Lower leg skin (tissue), 4 donors: ENCODE measurements around the gene KLHL6. TPM values are rescaled to one million over a fixed set of nuclear protein-coding genes. Genes with fewer than 3 reads are reported as not detected.

ENCODE experiments used
- DNase-seq, 2 donors: peaks; one replicate each; pipeline ENCODE4 v3.0.0-alpha.2; 2019; ENCODE audit warnings: low spot score in 2 of 2
- H3K4me3 ChIP-seq: fragments of 200-600 bp; sonication (generic); 2 replicates; pipeline ENCODE4 v1.5.1; 2017; ENCODE audit warnings: mild to moderate bottlenecking, low read depth; ENCODE audit not compliant: poor library complexity, severe bottlenecking
- POLR2A ChIP-seq, 2 donors: fragments of 450-650 bp; IDR thresholded peaks; one replicate each; pipeline ENCODE4 v1.6.1; 2016 to 2017; ENCODE audit warnings: antibody characterized with exemption in 2 of 2, mild to moderate bottlenecking in 1 of 2, moderate library complexity in 1 of 2
- WGBS, 2 donors: methylation state at CpG; one replicate each; pipeline ENCODE4 v1.1.5; 2018; 5-methylcytosine and 5-hydroxymethylcytosine counted together
- intact Hi-C: fragments of 100-400 bp; cut with DNase I; formaldehyde crosslinking; loops from one replicate; pipeline ENCODE4 v1.15.0; 2023; ENCODE audit warnings: low total_unique reads
- total RNA-seq, 4 donors: library from RNA; depleted of rRNA; stranded (reverse); fragments of >200 nt; gene quantifications; one replicate each; pipeline ENCODE4 v1.1.0, GENCODE V29; 2016
- TF ChIP-seq, protein P1 (sequence below), 3 donors: fragments of 450-650 bp; IDR thresholded peaks; one replicate each; pipeline ENCODE4 v1.5.1; 2016; ENCODE audit warnings: antibody characterized with exemption in 3 of 3, mild to moderate bottlenecking in 3 of 3, moderate library complexity in 2 of 3

KLHL6 gene
- total RNA-seq, 4 donors from 2014 or later = 0.10 to 0.58 (median 0.23) TPM

DNA sequence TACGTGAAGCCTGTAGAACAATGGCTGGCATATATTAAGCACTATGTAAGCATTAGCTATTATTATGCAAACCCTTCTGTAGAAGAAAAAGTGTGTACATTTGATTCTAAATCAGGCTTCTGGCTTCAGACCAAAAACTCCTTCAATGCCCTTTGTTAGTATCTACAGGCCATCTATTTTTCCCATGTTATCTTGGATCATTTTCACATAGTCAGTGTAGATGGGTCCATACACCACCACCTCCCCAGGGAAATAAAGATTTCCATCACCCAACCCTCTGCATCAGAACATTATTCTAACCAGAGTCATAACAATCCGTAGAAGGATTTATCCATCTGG, 8.0 kb upstream of the KLHL6 start:
- no peak for DNase-seq
- TF ChIP-seq, protein P1, sequence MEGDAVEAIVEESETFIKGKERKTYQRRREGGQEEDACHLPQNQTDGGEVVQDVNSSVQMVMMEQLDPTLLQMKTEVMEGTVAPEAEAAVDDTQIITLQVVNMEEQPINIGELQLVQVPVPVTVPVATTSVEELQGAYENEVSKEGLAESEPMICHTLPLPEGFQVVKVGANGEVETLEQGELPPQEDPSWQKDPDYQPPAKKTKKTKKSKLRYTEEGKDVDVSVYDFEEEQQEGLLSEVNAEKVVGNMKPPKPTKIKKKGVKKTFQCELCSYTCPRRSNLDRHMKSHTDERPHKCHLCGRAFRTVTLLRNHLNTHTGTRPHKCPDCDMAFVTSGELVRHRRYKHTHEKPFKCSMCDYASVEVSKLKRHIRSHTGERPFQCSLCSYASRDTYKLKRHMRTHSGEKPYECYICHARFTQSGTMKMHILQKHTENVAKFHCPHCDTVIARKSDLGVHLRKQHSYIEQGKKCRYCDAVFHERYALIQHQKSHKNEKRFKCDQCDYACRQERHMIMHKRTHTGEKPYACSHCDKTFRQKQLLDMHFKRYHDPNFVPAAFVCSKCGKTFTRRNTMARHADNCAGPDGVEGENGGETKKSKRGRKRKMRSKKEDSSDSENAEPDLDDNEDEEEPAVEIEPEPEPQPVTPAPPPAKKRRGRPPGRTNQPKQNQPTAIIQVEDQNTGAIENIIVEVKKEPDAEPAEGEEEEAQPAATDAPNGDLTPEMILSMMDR (IDR thresholded peaks at IDR 0.05) = no peak
- no peak for TF ChIP-seq POLR2A (IDR thresholded peaks at IDR 0.05)
- WGBS, 2 donors = 72 to 73% methylated on average over 2 of the region's 2 CpGs
- no peak overlapping the region for H3K4me3 ChIP-seq
- intact Hi-C loops = no loop called here

DNA sequence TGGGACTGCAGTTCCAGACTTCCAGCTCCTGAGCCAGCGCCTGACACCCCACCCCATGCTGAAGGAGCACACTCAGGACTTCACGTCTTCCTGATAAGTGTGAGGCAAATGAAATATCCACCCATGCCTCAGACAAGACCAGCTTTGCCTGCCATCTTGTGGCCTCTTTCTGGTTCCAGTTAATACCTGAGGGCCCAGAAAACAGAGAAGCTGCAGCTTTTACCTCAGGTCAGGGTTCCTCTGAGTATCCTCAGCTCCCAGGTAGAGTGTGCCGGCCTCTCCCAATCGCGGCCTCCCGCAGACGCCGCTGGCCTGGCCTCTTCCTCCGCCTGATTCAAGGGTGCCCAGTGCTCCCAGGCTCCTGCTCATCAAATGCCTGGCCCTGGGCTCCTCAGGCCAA, 5.1 kb upstream of the KLHL6 start:
- H3K4me3 ChIP-seq = no peak overlapping the region
- TF ChIP-seq POLR2A (IDR thresholded peaks at IDR 0.05) = no peak
- TF ChIP-seq, protein P1 (IDR thresholded peaks at IDR 0.05) = no peak
- DNase-seq = no peak
- WGBS, 2 donors = 88 to 92% methylated on average over 9 of the region's 9 CpGs
- intact Hi-C loops = no loop called here

- TF ChIP-seq, protein P1 (IDR thresholded peaks at IDR 0.05) = no peak
- no peak for TF ChIP-seq POLR2A (IDR thresholded peaks at IDR 0.05)
- WGBS, 2 donors = 68 to 72% methylated on average over 8 of the region's 8 CpGs
- DNase-seq = no peak
- intact Hi-C loops = no loop called here
- H3K4me3 ChIP-seq = no peak overlapping the region
These were observed 3.0 kb upstream of the KLHL6 start for GRCh38 chr3:183558495-183558894.

GRCh38 chr3:183556722-183557121, 1.2 kb upstream of the KLHL6 start:
- TF ChIP-seq, protein P1 (IDR thresholded peaks at IDR 0.05) = no peak
- no peak for TF ChIP-seq POLR2A (IDR thresholded peaks at IDR 0.05)
- 77 to 84% methylated on average over 5 of the region's 5 CpGs for WGBS, 2 donors

DNA sequence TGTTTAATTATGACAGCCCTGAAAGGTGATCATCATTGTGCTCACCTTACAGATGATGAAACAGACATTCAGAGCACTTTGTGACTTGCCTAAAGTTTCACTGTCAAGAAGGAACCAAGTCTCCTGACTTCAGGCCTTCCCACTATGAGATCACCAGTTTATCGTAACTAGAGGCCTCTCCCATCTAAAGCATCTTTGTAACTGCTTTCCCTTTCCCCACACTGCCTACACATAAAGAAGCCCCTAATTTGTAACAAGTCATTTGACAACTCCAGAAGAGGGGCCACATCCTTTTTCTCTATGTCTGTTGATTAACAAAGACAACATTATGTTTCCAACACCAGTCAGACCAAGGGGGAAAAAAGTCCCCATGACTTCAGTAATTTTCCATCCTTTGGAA, 1.1 kb downstream of the KLHL6 start:
- intact Hi-C loops = no loop called here
- TF ChIP-seq POLR2A (IDR thresholded peaks at IDR 0.05) = no peak
- TF ChIP-seq, protein P1 (IDR thresholded peaks at IDR 0.05) = no peak
- H3K4me3 ChIP-seq = no peak overlapping the region
- DNase-seq = no peak
- WGBS, 2 donors = 50 to 76% methylated on average over 1 of the region's 1 CpG

More at GRCh38 chr3:183556722-183557121, 1.2 kb upstream of the KLHL6 start:
- DNase-seq = no peak
- no peak overlapping the region for H3K4me3 ChIP-seq
- intact Hi-C loops = no loop called here

DNA sequence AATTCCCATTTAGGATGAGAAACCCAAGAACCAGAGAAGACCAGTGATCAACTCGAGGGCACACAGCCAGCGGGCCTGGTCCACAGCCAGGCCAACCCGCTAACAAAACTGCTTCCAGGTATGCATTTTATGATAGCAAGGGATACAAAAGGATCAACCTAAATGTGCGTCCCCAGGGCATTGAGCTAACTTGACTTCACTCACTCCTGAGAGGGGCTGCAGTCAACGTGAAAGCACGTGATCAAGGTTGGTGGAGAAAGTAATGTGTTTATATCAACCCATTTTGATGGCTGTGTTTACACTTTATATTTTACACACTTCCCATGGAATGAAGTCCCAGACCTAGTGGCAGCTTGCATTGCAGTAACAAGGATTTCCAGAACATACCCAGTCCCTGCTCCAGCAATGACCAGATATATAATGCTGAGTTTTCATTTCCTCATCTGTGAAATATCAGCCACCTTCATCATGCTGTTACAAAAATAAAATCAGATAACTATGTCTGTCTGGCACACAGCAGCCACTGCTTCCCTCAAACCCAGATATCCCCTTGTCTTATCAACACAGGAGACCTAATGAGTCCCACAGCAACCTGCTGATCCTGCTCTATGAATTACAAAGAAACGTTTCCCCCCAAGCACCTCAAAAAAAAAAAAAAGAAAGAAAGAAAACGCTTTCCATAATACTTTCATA, 2.0 kb downstream of the KLHL6 start:
- WGBS, 2 donors = 51 to 57% methylated on average over 8 of the region's 8 CpGs
- no peak for TF ChIP-seq POLR2A (IDR thresholded peaks at IDR 0.05)
- TF ChIP-seq, protein P1 (IDR thresholded peaks at IDR 0.05) = no peak
- intact Hi-C loops = no loop called here
- peak in 1 of 2 donors; percentile 64 for DNase-seq
- no peak overlapping the region for H3K4me3 ChIP-seq
